HCT116 (cell line): ENCODE measurements around the gene USP28. TPM values are rescaled to one million over a fixed set of nuclear protein-coding genes. Genes with fewer than 3 reads are reported as not detected.

ENCODE experiments used
- ATF3 ChIP-seq: IDR thresholded peaks from 2 replicates; pipeline ENCODE4 v1.6.1; 2012
- CTCF ChIP-seq, 3 experiments: fragments of 200-600 bp in 1 of 3; sonication (generic) in 1 of 3; IDR thresholded peaks in 2 of 3; conservative IDR thresholded peaks in 1 of 3; 2 replicates each; pipeline ENCODE4 v1.5.1; 2012 to 2017; ENCODE audit warnings: low read depth in 2 of 3, low read length in 2 of 3, antibody characterized with exemption in 1 of 3, borderline replicate concordance in 1 of 3, control low read depth in 1 of 3, mild to moderate bottlenecking in 1 of 3, mixed read lengths in 1 of 3, mixed run types in 1 of 3, moderate library complexity in 1 of 3; ENCODE audit not compliant: insufficient read depth in 1 of 3
- EGR1 ChIP-seq: IDR thresholded peaks from 2 replicates; pipeline ENCODE4 v1.6.1; 2012; ENCODE audit warnings: low read depth
- FOSL1 ChIP-seq: IDR thresholded peaks from 2 replicates; pipeline ENCODE4 v1.6.1; 2012; ENCODE audit warnings: low read depth
- JUND ChIP-seq: IDR thresholded peaks from 2 replicates; pipeline ENCODE4 v1.6.1; 2012
- MAX ChIP-seq: IDR thresholded peaks from 2 replicates; pipeline ENCODE4 v1.6.1; 2012
- POLR2A ChIP-seq: IDR thresholded peaks from 2 replicates; pipeline ENCODE4 v1.7.0; 2011; ENCODE audit warnings: borderline replicate concordance; ENCODE audit not compliant: insufficient read depth, insufficient read length; ENCODE audit errors: extremely low read depth
- POLR2AphosphoS5 ChIP-seq: IDR thresholded peaks from 2 replicates; pipeline ENCODE4 v1.6.1; 2011; ENCODE audit warnings: mild to moderate bottlenecking, low read depth, low read length, moderate library complexity
- RAD21 ChIP-seq: IDR thresholded peaks from 2 replicates; pipeline ENCODE4 v1.6.1; 2012; ENCODE audit warnings: low read depth, mild to moderate bottlenecking
- SIN3A ChIP-seq: IDR thresholded peaks from 2 replicates; pipeline ENCODE4 v1.6.1; 2012; ENCODE audit warnings: low read depth
- YY1 ChIP-seq: IDR thresholded peaks from 2 replicates; pipeline ENCODE4 v1.6.1; 2011; ENCODE audit warnings: low read length, low read depth, moderate library complexity, mild to moderate bottlenecking; ENCODE audit not compliant: insufficient replicate concordance; ENCODE audit errors: extremely low read depth
- ZBTB33 ChIP-seq: IDR thresholded peaks from 2 replicates; pipeline ENCODE4 v1.6.1; 2011; ENCODE audit warnings: mild to moderate bottlenecking, low read length, moderate library complexity; ENCODE audit not compliant: insufficient replicate concordance; ENCODE audit errors: extremely low read depth
- ZFX ChIP-seq: fragments of 450-650 bp; IDR thresholded peaks from 2 replicates; pipeline ENCODE4 v1.6.1; 2017
- ZNF274 ChIP-seq: fragments of 200-500 bp; sonication (Bioruptor generic); IDR thresholded peaks from 2 replicates; pipeline ENCODE4 v1.6.1; 2014; ENCODE audit warnings: mild to moderate bottlenecking, low read depth, low read length, inconsistent platforms
- total RNA-seq: library from RNA; stranded (reverse); gene quantifications from one replicate; pipeline ENCODE4 v1.2.1, GENCODE V29; 2021; ENCODE audit not compliant: unreplicated experiment

Gene USP28
- total RNA-seq, 1 experiment from 2014 or later, result 23.5 TPM

GRCh38 chr11:113773416-113774173 lies 101.8 kb downstream of the USP28 start, which contains the start of gene ZW10 (continued):
- TF ChIP-seq ZBTB33, result peak; percentile 94
- peak; percentile 51 for TF ChIP-seq RAD21
- no peak for TF ChIP-seq FOSL1
- TF ChIP-seq ZNF274, result no peak
- peak; percentile 65; the same call in 1 of the 2 replicates for TF ChIP-seq MAX
- TF ChIP-seq POLR2AphosphoS5, result peak; percentile 88
- peak; percentile 68 to 85 (median 74); a peak in 5 of 6 replicates for TF ChIP-seq CTCF (IDR thresholded peaks at IDR 0.05 in 2 of 3, conservative IDR thresholded peaks at IDR 0.05 in 1 of 3; ENCODE audit: borderline replicate concordance in 1 of 3, insufficient read depth in 1 of 3, low read depth in 2 of 3, low read length in 2 of 3)
- peak; percentile 49 for TF ChIP-seq POLR2A
- TF ChIP-seq EGR1, result no peak
- no peak for TF ChIP-seq ATF3
- TF ChIP-seq SIN3A, result peak; percentile 69; the same call in 1 of the 2 replicates
- no peak for TF ChIP-seq YY1
- no peak for TF ChIP-seq JUND
- peak; percentile 21; the same call in 1 of the 2 replicates for TF ChIP-seq ZFX
- TF ChIP-seq, all 23 proteins: peak for 12
